GM21737 (cell line): ENCODE data around the gene GSX1.
"Not testable (repeated sequence)": the region's sequence is repeated elsewhere in the genome, so short reads cannot be mapped to it uniquely, and the experiment has no call there.

Experiments
- ATAC-seq: cut with Tn5 transposase; IDR thresholded peaks from one replicate; pipeline ENCODE4 v1.9.1; 2021; ENCODE audit warnings: mild to moderate bottlenecking, moderate library complexity; ENCODE audit not compliant: unreplicated experiment

Gene GSX1

GRCh38 chr13:27792393-27793218 is at the start of gene GSX1:
Gene GSX1 (plus strand): TSS chr13:27792483. CDS start chr13:27792691, 208 bp downstream.
- ATAC-seq = no peak

- no peak for ATAC-seq
These were observed 47.5 kb upstream of the GSX1 start for GRCh38 chr13:27744801-27745200.

GRCh38 chr13:27745301-27745700 is 47.0 kb upstream of the GSX1 start:
- ATAC-seq = no peak

- not testable (repeated sequence) for ATAC-seq
These were observed 44.1 kb upstream of the GSX1 start for GRCh38 chr13:27748143-27748542.

GRCh38 chr13:27751953-27752532 is 40.2 kb upstream of the GSX1 start:
- ATAC-seq = no peak

- no peak for ATAC-seq
These were observed 26.6 kb upstream of the GSX1 start for GRCh38 chr13:27765650-27766049.

- no peak for ATAC-seq
These were observed 21.5 kb upstream of the GSX1 start for GRCh38 chr13:27770809-27771208.

- ATAC-seq = no peak
These were observed 19.4 kb upstream of the GSX1 start for GRCh38 chr13:27772651-27773425.

GRCh38 chr13:27774169-27774568 is 18.1 kb upstream of the GSX1 start:
- no peak for ATAC-seq

- ATAC-seq = no peak
These were observed 17.6 kb upstream of the GSX1 start for GRCh38 chr13:27774651-27775050.

- no peak for ATAC-seq
These were observed 16.3 kb upstream of the GSX1 start for GRCh38 chr13:27775943-27776342.

GRCh38 chr13:27782151-27782550 is 10.1 kb upstream of the GSX1 start:
- ATAC-seq = no peak

GRCh38 chr13:27783111-27783510 is 9.2 kb upstream of the GSX1 start:
- ATAC-seq = no peak

GRCh38 chr13:27788271-27788670 is 4.0 kb upstream of the GSX1 start:
- ATAC-seq = no peak

- no peak for ATAC-seq
These were observed 3.2 kb upstream of the GSX1 start for GRCh38 chr13:27789153-27789494.

- ATAC-seq = no peak
These were observed 2.6 kb upstream of the GSX1 start for GRCh38 chr13:27789495-27790303.

GRCh38 chr13:27790523-27790922 is 1.8 kb upstream of the GSX1 start:
- no peak for ATAC-seq

GRCh38 chr13:27791146-27791900 is 960 bp upstream of the GSX1 start:
- ATAC-seq = no peak

GRCh38 chr13:27791901-27792392 is 336 bp upstream of the GSX1 start:
- ATAC-seq = no peak
